ENCODE results near the gene COX7A1.

Gene COX7A1

GRCh38 chr19:36151144-36152018, 866 bp downstream of the COX7A1 start:
- no peaks in the 10 kb centered on the region for H3K9me2 ChIP-seq (replicated peaks; ENCODE audit: control insufficient read depth, low read length)
- no peaks in the 10 kb centered on the region for H4K20me1 ChIP-seq (ENCODE audit: control insufficient read depth, insufficient read depth, low read depth, low read length)
- H3K79me2 ChIP-seq (ENCODE audit: control insufficient read depth, low read length), result no peaks in the 10 kb centered on the region
- H3K4me1 ChIP-seq (ENCODE audit: control insufficient read depth, low read length), result no peaks in the 10 kb centered on the region
- H3K36me3 ChIP-seq (ENCODE audit: control insufficient read depth, low read length), result peaks cover 20% of the 10 kb centered on the region
- TF ChIP-seq EZH2phosphoT487 (IDR thresholded peaks at IDR 0.05; ENCODE audit: borderline replicate concordance, low read length) (no peak), CTCF (IDR thresholded peaks at IDR 0.05; ENCODE audit: low read depth, low read length, poor library complexity, severe bottlenecking) (no peak)
- H3K27ac ChIP-seq (ENCODE audit: low read depth, low read length), result no peak overlapping the region
- H3K27me3 ChIP-seq (ENCODE audit: control insufficient read depth, low read length), result no peaks in the 10 kb centered on the region
- no peaks in the 10 kb centered on the region for H3F3A ChIP-seq (ENCODE audit: control insufficient read depth, insufficient read depth)
- no peak overlapping the region for H3K4me3 ChIP-seq (ENCODE audit: low read length)
- H3K4me2 ChIP-seq (ENCODE audit: low read length), result no peak overlapping the region
- H3K9me3 ChIP-seq (ENCODE audit: control insufficient read depth, insufficient read depth, low read length), result no peaks in the 10 kb centered on the region

- H3K4me2 ChIP-seq (ENCODE audit: low read length), result no peak overlapping the region
- peaks cover 28% of the 10 kb centered on the region for H3K36me3 ChIP-seq (ENCODE audit: control insufficient read depth, low read length)
- H3K9me2 ChIP-seq (replicated peaks; ENCODE audit: control insufficient read depth, low read length), result no peaks in the 10 kb centered on the region
- H3F3A ChIP-seq (ENCODE audit: control insufficient read depth, insufficient read depth), result no peaks in the 10 kb centered on the region
- no peak overlapping the region for H3K27ac ChIP-seq (ENCODE audit: low read depth, low read length)
- H3K9me3 ChIP-seq (ENCODE audit: control insufficient read depth, insufficient read depth, low read length), result no peaks in the 10 kb centered on the region
- no peaks in the 10 kb centered on the region for H3K27me3 ChIP-seq (ENCODE audit: control insufficient read depth, low read length)
- H4K20me1 ChIP-seq (ENCODE audit: control insufficient read depth, insufficient read depth, low read depth, low read length), result no peaks in the 10 kb centered on the region
- no peaks in the 10 kb centered on the region for H3K4me1 ChIP-seq (ENCODE audit: control insufficient read depth, low read length)
- no peak for TF ChIP-seq EZH2phosphoT487 (IDR thresholded peaks at IDR 0.05; ENCODE audit: borderline replicate concordance, low read length)
- no peak for TF ChIP-seq CTCF (IDR thresholded peaks at IDR 0.05; ENCODE audit: low read depth, low read length, poor library complexity, severe bottlenecking)
- H3K4me3 ChIP-seq (ENCODE audit: low read length), result no peak overlapping the region
- H3K79me2 ChIP-seq (ENCODE audit: control insufficient read depth, low read length), result no peaks in the 10 kb centered on the region
Measured at GRCh38 chr19:36150586-36150985, 1.7 kb downstream of the COX7A1 start.

GRCh38 chr19:36149673-36150406, 2.4 kb downstream of the COX7A1 start:
- peaks cover 33% of the 10 kb centered on the region for H3K36me3 ChIP-seq (ENCODE audit: control insufficient read depth, low read length)

More at GRCh38 chr19:36149673-36150406, 2.4 kb downstream of the COX7A1 start:
- TF ChIP-seq CTCF (IDR thresholded peaks at IDR 0.05; ENCODE audit: low read depth, low read length, poor library complexity, severe bottlenecking) (no peak), EZH2phosphoT487 (IDR thresholded peaks at IDR 0.05; ENCODE audit: borderline replicate concordance, low read length) (no peak)
- no peaks in the 10 kb centered on the region for H3K9me2 ChIP-seq (replicated peaks; ENCODE audit: control insufficient read depth, low read length)
- no peaks in the 10 kb centered on the region for H3K9me3 ChIP-seq (ENCODE audit: control insufficient read depth, insufficient read depth, low read length)
- H3F3A ChIP-seq (ENCODE audit: control insufficient read depth, insufficient read depth), result no peaks in the 10 kb centered on the region
- no peaks in the 10 kb centered on the region for H3K4me1 ChIP-seq (ENCODE audit: control insufficient read depth, low read length)
- H3K27me3 ChIP-seq (ENCODE audit: control insufficient read depth, low read length), result no peaks in the 10 kb centered on the region
- H3K4me2 ChIP-seq (ENCODE audit: low read length), result no peak overlapping the region
- no peaks in the 10 kb centered on the region for H3K79me2 ChIP-seq (ENCODE audit: control insufficient read depth, low read length)
- H3K4me3 ChIP-seq (ENCODE audit: low read length), result no peak overlapping the region
- no peak overlapping the region for H3K27ac ChIP-seq (ENCODE audit: low read depth, low read length)
- no peaks in the 10 kb centered on the region for H4K20me1 ChIP-seq (ENCODE audit: control insufficient read depth, insufficient read depth, low read depth, low read length)
